HG02759 (cell line): ENCODE measurements around the gene ALAD.
"Not testable (repeated sequence)": the region's sequence is repeated elsewhere in the genome, so short reads cannot be mapped to it uniquely, and the experiment has no call there.

Experiments used
- ATAC-seq: cut with Tn5 transposase; IDR thresholded peaks from one replicate; pipeline ENCODE4 v1.9.1; 2021; ENCODE audit warnings: mild to moderate bottlenecking, moderate library complexity; ENCODE audit not compliant: unreplicated experiment

Gene ALAD

GRCh38 chr9:113401027-113401792 is at the start of gene ALAD:
Gene ALAD, minus strand, starts transcription at chr9:113401284. Its CDS starts 7,725 bp downstream, at chr9:113393559.
- ATAC-seq = peak; percentile 99

- no peak for ATAC-seq
Observed at GRCh38 chr9:113449376-113449775, 48.3 kb upstream of the ALAD start.

GRCh38 chr9:113446323-113446740 is 45.2 kb upstream of the ALAD start:
- ATAC-seq = no peak

- ATAC-seq = no peak
Observed at GRCh38 chr9:113444736-113445135, 43.7 kb upstream of the ALAD start.

DNA sequence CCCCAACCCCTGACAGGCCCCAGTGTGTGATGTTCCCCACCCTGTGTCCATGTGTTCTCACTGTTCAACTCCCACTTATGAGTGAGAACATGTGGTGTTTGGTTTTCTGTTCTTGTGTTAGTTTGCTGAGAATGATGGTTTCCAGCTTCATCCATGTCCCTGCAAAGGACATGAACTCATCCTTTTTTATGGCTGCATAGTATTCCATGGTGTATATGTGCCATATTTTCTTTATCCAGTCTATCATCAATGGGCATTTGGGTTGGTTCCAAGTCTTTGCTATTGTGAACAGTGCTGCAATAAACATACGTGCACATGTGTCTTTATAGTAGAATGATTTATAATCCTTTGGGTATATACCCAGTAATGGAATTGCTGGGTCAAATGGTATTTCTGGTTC is 36.6 kb upstream of the ALAD start:
- ATAC-seq = not testable (repeated sequence)

DNA sequence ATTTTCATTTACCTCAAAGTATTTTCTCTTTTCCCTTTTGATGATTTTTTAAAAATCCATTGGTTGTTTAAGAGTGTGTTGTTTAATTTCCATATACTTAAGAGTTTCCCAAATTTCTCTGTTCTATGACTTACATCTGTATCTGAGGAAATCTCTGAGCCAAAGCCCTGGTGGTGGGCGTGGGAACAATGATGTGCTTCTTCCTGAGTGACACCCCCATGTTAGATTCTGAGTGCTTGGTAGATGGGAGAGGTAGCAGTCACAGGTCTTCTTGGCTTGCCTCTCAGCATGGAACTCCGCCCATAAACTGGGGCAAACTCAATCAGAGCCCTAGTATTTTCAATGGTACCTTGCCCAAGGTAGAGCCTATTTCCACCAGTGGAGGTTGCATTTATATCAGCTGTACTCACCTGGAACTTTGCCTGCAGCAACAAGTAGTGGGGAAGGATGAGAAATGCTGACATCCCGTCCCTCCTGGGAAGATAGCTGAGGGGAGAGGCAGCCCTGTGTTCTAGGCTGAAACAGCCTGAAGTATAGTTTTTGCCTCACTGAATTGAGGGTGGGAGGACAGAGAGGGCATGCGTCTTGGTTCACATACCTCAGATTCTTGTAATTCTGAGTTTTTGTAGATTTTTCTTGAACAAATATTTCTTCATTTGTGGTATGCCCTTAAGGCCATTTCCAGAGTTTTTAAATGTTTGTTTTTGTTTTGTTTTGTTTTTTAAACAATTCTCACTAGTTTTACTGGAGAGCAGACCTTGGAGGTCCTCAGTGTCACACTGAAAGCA is 35.8 kb upstream of the ALAD start:
- no peak for ATAC-seq

DNA sequence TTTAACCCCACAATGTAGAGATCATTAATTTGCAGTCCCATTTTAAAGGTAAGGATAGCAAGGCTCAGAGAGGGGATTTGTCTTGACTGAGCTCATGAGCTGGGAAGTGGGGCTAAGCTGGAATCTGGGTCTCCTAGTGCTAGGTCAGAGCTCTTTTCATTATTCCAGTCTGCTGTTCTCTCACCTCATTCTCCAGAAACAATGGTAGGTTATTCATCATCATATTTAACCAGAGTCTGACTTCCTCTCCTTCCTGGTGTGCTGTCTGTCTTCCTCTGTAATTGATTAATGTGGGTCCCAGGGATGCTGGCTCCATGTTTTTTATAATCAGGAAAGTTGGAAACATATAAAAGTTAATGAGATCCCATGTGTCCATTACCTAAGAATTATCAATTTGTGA is 30.1 kb upstream of the ALAD start:
- ATAC-seq = no peak

DNA sequence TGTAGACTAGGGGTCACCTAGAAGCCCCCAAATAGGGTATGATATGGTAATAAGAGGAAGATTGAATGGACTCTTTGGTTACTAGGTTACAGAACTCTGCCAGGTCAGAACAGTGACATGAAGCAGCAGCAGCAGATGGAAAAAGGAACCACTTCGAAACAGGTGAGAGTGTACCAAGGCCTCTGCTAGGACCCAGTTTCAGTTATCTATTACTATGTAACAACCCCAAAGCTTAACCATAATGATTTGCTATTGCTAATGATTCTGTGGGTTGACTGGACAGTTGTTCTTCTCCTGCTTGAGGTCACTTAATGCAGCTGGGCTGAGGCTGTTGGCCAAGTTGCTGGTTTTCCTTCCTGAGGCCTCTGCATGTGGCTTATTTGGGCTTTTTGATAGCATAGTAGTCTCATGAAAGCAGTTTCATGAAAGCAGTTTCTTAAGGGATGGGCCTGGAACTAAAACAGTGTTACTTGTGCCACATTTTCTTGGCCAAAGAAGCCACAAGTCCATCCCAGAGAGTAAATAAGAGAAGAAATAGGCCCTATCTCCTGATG is 27.1 kb upstream of the ALAD start:
- ATAC-seq = no peak

- ATAC-seq = no peak
Observed at GRCh38 chr9:113427629-113428028, 26.5 kb upstream of the ALAD start.

GRCh38 chr9:113426701-113427100 is 25.6 kb upstream of the ALAD start:
- ATAC-seq = no peak

- ATAC-seq = no peak
Observed at GRCh38 chr9:113425072-113425471, 24.0 kb upstream of the ALAD start.

DNA sequence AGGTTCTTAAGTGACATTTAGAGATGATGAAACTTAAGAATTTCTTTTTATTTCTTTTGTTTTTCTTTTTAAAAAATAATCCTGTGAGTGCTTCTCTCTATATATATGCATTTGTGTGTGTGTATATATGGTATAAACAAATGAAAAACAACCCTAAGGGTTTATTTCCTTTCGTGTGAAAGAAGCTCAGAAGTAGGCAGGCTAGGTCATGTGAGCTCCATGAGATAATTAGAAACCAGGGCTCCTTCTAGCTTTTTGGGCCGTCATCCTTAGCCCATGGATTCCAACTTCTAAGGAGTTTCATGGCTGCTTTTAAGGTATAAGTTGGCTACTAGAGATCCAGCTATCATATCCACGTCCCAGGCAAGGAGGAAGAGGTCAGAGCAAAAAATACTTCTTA is 20.6 kb upstream of the ALAD start:
- no peak for ATAC-seq

DNA sequence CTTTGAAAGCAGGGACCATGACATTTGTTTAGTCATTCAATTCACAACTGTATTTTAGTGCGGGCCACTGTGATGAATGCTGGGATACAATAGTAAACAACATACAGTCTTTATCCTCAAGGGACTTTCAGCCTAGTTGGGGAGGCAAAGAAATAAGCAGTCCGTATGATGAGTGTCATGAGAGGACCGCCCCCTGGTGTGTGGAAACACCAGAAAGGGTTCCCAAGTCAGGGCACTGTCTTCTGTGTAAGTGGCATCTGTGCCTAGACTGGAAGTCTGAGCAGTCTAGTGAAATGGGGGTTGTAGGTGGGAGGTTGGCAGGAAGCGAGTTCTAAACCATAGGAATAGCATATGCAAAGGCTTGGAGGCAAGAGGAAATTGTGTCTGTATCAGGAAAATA is 16.3 kb upstream of the ALAD start:
- no peak for ATAC-seq

DNA sequence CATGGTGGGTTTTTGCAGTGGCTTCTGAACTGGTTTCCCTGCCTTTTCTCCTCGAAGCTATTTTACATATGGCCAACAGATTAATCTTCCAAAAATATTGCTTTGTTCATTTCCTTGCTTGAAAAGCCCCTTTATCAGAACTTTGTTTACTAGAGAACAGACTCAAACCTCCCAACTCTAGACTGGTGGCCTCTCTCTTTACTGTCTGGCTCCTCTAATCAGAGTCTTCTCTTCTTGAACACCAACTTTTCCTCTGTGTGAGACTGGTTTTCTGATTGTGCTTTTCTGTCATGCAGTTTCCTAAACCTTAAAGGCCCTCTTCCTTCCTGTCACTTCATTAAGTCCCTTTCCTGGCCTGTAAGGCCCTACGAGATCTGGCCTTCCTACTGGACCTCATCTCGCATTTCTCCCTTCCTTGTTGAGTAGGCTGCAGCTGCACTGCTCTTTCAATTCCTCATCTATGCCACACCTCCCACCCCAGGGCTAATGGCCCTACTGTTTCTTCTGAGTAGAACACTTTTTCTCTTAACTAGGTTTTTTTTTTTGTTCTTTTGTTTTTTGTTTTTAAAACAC is 15.2 kb upstream of the ALAD start:
- ATAC-seq = peak; percentile 97

GRCh38 chr9:113410207-113410864 is 9.3 kb upstream of the ALAD start, which contains the start of the genes C9orf43 and POLE3:
Gene C9orf43, plus strand, starts transcription at chr9:113410747. Its CDS starts 2,747 bp downstream, at chr9:113413494.
Gene POLE3, minus strand, starts transcription at chr9:113410675. Its CDS starts 382 bp downstream, at chr9:113410293.
- peak; percentile 92 for ATAC-seq

DNA sequence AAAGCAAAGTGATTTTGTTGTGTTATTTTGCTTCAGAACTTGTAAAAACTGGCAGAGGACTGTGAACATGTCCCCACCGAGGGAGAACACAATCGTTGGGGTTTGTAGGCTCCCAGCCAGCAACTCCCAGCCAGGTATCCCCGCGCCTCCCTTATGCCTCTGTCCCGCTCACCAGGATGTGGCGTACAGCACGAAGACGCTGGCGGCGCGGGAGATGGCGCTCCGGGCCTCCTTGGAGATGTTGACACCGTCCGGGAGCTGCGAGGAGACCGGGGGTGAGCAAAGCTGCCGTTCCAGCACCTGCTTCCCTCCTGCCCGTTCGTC is 8.8 kb upstream of the ALAD start:
- peak; percentile 10 for ATAC-seq

DNA sequence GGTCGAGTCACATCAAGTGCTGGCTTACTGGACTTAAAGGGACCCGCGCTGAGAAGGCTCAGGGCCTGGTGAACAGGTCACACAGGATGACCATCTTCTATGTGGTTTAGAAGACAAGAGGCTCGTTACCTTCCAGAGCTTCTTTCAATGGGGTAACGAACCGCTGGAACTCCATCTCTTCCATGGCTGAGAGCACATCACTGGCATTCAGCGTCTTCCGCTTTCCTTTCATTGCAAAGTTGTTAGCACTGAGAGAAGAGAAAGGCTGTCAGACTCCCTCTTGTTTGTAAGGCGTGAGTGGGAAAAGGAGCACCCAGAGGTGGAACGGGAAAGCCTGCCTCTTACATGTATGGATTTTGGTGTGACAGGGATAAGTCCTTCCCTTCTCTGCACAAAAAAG is 8.4 kb upstream of the ALAD start:
- no peak for ATAC-seq

- not testable (repeated sequence) for ATAC-seq
Observed at GRCh38 chr9:113406873-113407511, 5.9 kb upstream of the ALAD start.

GRCh38 chr9:113406353-113406752 is 5.3 kb upstream of the ALAD start:
- not testable (repeated sequence) for ATAC-seq

DNA sequence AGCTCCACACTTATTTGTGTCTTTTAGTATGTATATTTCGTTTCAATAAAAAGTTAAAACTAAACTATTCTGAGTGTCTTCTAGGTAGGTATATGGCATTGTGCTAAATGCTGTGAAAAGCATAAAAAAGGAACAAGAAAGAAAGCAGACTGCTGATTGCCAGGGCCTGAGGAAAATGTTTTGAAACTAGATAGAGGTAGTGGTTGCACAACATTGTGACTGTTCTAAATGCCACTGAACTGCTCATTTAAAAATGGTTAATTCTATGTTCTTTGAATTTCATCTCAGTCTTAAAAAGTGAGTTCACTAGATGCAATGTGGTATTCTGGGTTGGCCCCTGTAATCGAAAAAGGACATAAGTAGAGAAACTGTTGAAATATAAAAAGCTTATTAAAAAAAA is 2.6 kb upstream of the ALAD start:
- no peak for ATAC-seq
